ENCODE measurements around the gene DCAF11.

Gene DCAF11

GRCh38 chr14:24117179-24117578, 2.6 kb downstream of the DCAF11 start:
- FAIRE-seq: no peak
- DNase-seq (ENCODE audit: low spot score): no peak

DNA sequence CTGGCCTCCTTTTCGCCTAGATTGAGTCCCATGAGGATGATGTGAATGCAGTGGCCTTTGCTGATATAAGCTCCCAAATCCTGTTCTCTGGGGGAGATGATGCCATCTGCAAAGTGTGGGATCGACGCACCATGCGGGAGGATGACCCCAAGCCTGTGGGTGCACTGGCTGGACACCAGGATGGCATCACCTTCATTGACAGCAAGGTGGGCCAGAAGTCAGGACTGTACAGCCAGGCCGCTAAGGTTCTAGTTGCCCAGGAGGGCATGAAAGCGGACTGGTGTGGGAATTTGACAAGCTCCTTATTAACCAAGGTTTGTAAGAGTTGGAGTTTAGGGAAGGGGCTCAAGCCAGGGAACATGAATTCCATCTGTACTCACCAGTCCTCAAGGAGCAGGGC, 5.1 kb downstream of the DCAF11 start:
- FAIRE-seq (no peak), DNase-seq (ENCODE audit: low spot score) (no peak)

DNA sequence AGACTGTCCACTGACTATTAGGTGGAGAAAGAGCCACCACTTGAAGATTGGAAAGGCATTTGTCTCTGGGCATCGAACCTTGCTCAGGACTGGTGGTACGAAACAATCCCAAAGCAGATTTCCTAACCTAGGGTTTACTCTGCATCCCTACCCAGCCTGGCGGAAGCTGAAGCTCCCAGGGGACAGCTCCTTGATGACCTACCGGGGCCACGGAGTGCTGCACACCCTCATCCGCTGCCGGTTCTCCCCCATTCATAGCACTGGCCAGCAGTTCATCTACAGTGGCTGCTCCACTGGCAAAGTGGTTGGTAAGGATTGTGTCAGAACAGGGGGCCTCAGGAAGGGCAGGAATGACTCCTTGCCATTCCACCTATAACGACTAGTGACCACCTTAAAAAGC, 6.6 kb downstream of the DCAF11 start:
- FAIRE-seq (no peak), DNase-seq (ENCODE audit: low spot score) (no peak)

- FAIRE-seq (no peak), DNase-seq (ENCODE audit: low spot score) (no peak)
These were observed 7.8 kb downstream of the DCAF11 start for GRCh38 chr14:24122416-24122815.

- no peak for DNase-seq (ENCODE audit: low spot score)
- no peak for FAIRE-seq
These were observed 8.3 kb downstream of the DCAF11 start for GRCh38 chr14:24122898-24123297.

GRCh38 chr14:24123424-24124417, 9.1 kb downstream of the DCAF11 start:
- FAIRE-seq: no peak
- no peak for DNase-seq (ENCODE audit: low spot score)

- no peak for DNase-seq (ENCODE audit: low spot score)
- no peak for FAIRE-seq
These were observed 12.4 kb downstream of the DCAF11 start for GRCh38 chr14:24126939-24127338.

DNA sequence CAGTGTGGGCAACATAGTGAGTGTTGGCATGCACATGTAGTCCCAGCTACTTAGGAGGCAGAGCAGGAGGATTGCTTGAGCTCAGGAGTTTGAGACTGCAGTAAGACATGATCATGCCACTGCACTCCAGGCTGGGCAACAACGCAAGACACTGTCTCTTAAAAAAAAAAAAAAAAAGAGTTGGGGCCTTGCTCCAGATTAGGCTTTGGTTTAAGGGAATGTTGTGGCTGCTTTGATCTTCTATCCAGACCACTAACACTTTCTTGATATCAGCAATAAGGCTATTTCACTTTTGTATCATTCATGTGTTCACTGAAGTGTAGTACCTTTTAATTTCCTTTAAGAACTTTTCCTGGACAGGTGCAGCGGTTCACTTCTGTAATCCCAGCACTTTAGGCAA, 13.1 kb downstream of the DCAF11 start:
- FAIRE-seq (no peak), DNase-seq (ENCODE audit: low spot score) (no peak)

- DNase-seq (ENCODE audit: low spot score) (no peak), FAIRE-seq (no peak)
These were observed 14.9 kb downstream of the DCAF11 start for GRCh38 chr14:24129410-24129998.

DNA sequence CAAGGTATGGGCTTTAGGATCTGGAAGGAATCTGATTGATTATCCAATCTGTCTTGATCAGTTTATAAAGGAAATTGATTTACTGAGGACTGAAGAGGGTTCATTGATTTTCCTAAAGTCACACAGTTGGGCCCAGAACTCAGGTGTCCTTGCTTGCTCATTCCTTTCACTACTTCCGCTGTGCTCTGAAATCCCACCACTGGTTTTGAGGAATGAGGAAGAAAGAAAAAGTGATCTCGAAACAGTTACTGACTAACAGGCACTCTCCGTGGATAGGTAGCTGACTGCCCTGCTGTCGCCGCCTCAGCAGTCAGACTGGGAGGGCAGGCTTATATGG, 15.8 kb downstream of the DCAF11 start, which contains the start of gene FITM1:
Gene FITM1, plus strand, starts transcription at position 280 of the 337 bp plus-strand sequence. CDS start 905 bp downstream, outside the sequence.
- FAIRE-seq (no peak), DNase-seq (ENCODE audit: low spot score) (no peak)

DNA sequence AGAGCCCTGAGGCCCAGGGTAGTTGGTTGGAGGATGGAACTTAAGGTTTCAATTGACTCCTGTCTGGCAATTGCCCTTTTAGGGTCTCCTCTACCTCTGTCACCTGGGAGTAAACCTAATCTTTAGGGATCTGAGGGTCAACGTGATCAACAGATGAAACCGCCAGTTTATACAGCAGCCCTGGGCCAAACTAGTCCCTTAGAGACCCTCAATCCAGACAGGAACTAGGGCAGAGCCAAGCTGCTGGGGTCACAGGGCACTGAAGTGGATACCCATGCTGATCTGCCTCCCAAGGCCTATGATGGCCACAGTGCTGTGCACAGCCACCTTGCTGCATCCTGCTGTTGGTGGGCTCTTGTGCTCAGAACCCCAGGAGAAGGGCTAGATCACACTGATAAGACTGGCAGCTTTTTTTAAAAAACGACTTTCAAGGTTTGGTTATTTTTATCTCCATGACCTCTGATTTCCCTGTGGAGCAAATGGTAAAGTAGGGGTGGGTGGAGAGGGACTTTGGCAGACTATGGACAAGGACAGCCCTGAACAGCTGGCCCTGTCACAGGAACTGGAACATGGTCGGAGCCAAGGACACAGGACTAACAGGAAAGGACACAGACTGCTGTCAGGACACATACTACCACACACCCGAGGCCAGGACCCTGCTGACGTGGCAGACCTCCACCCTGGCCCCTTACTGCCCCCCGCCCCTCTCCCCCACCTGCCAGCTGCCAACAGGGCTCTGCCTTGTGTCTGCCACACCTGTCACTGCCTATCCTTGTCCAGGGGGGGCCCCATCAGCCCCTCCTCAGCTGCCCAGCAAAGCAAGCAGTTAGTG, 16.4 kb downstream of the DCAF11 start:
- no peak for FAIRE-seq
- DNase-seq (ENCODE audit: low spot score): no peak

DNA sequence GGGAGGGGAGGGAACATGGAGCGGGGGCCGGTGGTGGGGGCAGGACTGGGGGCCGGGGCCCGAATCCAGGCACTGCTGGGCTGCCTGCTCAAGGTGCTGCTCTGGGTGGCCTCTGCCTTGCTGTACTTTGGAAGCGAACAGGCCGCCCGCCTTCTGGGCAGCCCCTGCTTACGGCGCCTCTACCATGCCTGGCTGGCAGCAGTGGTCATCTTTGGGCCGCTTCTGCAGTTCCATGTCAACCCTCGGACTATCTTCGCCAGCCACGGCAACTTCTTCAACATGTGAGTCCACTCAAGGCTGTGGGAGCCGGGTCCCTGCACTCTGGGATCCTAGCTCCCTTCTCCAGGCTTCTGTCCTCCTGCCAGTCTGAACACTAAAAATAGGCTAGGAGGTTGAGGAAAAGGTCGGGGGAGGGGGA, 17.0 kb downstream of the DCAF11 start:
- DNase-seq (ENCODE audit: low spot score): no peak
- no peak for FAIRE-seq

DNA sequence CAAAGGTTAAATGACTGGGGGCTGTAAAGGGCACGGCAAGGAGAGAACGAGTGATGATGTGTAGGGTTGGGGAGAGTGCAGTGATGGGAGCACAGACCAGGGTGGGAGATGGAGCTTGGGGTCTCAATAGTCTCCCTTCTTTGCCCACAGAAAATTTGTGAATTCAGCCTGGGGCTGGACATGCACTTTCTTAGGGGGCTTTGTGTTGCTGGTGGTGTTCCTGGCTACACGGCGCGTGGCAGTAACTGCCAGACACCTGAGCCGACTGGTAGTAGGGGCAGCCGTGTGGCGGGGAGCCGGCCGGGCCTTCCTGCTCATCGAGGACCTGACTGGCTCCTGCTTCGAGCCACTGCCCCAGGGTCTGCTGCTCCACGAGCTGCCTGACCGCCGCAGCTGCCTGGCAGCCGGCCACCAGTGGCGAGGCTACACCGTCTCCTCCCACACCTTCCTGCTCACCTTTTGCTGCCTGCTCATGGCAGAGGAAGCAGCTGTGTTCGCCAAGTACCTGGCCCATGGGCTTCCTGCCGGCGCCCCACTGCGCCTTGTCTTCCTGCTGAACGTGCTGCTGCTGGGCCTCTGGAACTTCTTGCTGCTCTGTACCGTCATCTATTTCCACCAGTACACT, 17.6 kb downstream of the DCAF11 start:
- FAIRE-seq (no peak), DNase-seq (ENCODE audit: low spot score) (no peak)

DNA sequence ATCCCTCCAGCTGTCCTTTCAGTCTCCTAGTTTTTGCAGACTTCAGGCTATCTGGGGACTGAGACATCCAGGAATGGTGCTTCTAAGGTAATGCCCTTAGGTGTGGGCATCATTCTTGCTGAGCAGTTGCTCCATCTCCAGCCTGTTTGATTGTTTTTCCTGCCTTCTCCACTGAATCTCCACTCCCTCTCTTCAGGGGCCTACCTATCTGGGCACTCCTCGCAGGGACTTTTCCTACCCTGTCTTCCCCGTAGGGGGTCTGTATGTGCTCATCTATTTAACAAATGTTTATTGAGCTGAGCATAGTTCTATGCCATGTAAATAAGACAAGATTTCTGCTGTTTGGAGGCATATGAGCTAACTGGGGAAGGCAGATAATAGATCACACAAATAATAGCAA, 18.4 kb downstream of the DCAF11 start:
- no peak for DNase-seq (ENCODE audit: low spot score)
- FAIRE-seq: no peak

- DNase-seq (ENCODE audit: low spot score): no peak
- no peak for FAIRE-seq
These were observed 19.2 kb downstream of the DCAF11 start for GRCh38 chr14:24133735-24134134.

GRCh38 chr14:24135584-24135833, 20.9 kb downstream of the DCAF11 start:
- FAIRE-seq: no peak
- no peak for DNase-seq (ENCODE audit: low spot score)

DNA sequence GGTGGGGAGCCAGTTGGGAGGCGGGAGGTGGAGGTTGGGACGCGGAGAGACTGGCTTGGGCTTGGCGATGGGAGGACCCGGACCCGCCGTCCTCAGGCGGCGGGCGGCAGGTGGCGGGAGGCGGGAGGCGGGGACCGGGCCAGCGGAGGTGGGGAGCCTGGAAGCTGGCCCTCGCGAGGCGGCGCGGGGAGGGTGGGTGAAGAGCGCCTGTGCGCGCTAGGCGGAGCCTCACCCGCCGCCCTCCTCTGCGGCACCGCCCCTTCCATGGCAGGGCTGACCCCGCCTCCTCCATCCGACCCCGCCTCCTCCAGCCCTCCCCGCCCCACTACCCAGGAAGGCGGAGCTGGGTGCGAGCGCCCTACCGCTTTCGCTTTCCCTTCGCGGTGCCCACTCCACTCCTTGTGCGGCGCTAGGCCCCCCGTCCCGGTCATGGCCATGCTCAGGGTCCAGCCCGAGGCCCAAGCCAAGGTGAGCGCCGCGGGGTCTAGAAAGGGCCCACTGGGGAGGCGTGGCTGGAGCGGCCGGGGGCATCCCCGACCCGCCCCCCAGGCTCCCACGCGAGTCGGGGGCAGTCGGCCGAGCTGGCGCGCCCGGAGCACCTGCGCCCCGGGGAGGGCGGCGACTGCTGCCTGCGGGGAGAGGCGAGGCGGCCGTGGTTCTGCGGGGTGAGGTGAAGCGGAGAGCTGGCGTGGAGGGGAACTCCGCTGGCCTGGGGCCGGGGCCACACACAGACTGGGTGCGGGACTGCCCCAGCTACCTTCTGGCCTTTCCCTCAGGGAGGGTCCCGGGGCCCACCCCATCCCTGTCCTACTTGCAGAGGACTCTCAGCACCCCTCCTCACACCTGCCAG, 21.5 kb downstream of the DCAF11 start, which contains the start of gene PSME1:
Gene PSME1, plus strand, starts transcription at position 361 of the 850 bp plus-strand sequence. Its CDS starts 69 bp downstream, at position 430.
- peak; percentile 93 for DNase-seq (ENCODE audit: low spot score)
- no peak for FAIRE-seq

- no peak for DNase-seq (ENCODE audit: low spot score)
- FAIRE-seq: no peak
These were observed 22.3 kb downstream of the DCAF11 start for GRCh38 chr14:24136684-24137528.

DNA sequence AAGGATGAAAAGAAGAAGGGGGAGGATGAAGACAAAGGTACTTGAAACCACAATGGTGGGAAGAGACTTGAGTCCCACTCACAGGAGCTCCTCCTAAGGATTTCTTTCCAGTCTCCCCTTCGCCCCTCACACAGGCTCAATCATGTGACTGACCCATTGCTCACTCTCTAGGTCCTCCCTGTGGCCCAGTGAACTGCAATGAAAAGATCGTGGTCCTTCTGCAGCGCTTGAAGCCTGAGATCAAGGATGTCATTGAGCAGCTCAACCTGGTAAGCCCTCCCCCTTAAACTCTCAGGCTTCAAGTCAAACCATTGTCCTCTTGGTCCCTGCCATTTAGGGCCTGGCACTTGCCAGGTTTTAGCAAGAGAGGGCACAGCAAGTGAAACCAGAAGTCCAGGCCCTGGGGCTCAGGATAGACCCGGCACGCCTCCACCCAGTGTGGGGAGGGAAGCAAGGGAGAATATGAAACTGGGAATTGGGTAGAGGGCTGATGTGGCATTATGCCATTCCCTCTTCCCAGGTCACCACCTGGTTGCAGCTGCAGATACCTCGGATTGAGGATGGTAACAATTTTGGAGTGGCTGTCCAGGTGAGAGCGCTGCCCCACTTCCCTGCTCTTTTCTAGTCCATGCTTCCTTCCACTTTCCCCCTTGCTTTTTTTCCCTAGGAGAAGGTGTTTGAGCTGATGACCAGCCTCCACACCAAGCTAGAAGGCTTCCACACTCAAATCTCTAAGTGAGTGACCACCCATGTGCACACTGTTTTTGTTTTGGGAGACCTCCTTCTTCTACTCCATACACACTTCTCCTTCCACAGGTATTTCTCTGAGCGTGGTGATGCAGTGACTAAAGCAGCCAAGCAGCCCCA, 23.2 kb downstream of the DCAF11 start:
- DNase-seq (ENCODE audit: low spot score) (no peak), FAIRE-seq (no peak)

Data from urothelium cell line (cell line).